Fibroblast of skin of abdomen (primary cell): ENCODE results near the gene BAMBI.

Source experiments
- DNase-seq: peaks from one replicate; pipeline ENCODE4 v3.0.0-alpha.2; 2013

BAMBI gene

DNA sequence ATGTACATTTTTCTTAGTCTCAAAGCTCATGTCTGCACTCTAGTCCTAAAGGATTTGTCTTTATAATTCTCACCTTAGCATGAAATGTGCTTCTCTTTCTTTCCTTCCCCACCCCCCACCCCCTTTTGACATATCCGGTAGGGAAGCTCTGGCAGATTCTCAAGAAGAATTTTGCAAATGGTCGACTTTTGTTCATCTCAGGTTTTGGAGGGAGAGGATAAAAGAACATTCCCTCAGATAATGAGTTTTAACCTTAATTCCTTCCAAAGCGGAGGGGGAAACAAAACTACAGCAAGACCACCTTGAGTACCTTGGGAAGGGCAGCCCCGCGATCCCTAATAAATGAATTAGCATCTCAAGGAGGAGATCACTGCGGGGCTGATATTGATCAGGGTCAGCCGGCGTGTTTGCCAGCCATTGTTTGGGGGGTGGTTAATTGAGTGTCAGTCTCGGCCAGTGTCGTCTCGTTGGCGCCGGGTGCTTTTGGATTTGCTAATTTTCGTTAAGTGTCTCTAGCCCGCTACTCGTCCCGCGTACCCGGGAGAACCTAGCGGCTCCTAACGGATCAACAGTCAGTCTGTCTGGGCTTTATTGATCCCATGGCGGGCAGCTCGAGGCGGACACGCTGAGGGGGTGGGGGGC is 874 bp upstream of the BAMBI start:
- no peak for DNase-seq

DNA sequence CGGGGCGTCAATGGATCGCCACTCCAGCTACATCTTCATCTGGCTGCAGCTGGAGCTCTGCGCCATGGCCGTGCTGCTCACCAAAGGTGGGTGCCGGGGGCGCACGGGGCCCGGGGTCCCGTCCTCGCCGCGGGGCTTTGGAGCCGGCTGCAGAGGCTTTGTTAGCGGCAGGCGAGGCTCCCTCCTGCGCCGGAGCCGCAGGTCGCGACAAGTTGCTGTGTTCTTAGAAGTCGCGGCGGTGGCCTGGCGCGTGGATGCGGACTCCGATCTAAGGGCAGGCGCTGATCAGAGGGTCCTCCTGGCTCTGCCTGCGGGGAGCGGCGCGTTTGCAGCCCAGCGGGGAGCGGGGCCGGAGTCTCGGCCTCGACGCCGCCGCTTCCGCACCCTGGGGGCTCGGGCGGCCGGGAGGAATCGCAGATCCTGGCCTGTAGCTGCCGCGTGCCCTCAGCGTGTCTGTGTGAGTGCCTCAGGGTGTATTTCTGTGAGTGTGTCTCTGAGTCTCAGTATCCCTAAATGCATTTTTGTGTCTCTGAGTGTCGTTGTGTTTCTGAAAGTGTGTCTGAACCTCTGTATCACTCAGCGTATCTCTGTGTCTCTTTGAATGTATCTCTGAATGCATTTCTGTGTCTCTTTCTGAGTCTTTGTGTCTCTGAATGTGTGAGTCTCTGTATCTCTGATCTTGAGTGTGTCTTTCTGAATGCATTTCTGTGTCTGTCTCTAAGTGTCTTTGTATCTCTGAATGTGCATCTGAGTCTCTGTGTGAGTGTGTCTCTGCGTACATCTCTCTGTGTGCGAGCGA is 766 bp downstream of the BAMBI start:
- DNase-seq: no peak

DNA sequence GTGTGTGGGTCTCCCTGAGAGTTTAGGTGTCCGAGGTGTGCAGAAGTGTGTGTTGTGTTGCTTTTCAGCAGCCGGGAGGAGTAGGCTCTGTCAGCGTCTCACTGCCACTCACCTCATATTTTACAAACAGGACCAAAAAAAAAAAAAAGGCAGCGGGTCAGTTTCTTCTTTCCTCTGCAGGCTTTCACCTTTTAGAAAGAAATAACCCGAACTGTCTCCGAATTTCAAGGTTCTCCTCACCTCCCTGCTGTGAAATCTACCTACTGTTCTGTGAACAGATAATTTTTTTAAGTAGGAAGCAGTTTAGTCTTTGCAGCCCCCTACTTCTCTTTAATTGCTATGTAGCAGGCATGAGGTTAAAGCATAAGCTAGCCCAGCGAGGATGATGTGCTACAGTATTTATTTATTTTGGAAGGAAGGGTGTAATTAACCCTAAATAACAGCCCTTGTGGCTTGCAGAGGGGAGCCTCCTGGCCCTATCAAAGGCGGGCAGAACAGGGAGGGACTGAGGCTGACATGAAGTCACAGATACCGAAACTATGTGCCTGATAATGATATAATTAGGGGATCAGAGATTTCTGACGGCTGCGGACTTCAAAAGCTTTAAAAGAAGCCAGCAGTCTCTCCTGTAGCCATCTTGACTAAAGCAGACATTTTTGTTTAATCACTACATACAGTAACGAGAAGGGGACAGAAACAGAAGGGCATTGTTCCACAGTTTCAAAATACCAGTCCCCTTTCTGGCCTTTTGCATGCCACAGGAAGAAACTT is 1.6 kb downstream of the BAMBI start:
- DNase-seq: no peak

DNA sequence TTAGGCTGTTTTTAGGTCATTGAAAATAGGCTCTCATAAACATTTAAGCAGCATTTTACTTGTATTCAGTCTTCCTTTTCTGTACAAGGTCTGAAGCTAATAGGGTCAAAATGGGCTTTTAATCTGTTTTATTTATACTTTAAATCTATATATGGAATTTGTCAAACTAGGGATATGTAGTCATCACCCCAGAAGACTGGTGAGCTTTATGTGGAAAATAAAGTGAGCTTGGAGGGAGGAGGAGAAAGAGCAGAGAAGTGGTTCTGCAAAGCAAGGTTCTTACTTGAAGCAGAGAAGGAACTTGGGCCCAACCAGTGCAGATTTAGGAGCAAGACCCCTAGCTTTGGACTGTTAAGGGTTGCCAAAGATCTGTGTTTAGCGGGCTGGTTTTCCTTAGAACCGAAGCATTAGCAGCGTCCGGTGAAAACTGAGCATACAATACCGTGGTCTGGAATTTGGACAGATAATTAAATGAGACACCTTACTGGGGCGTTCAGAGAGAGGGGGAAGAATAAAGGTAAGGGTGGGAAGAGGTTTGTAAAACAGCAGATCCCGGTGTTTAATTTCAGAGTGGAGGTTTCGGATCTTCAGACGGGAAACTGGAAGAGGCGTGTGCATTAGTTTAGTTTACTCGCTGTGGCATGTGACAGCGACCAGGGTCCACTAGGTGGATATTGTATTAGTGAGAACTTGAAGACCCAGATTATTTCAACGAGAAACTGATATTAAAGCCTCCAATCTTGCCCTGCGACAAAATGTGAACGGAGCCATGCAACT is 2.4 kb downstream of the BAMBI start:
- DNase-seq: no peak

DNA sequence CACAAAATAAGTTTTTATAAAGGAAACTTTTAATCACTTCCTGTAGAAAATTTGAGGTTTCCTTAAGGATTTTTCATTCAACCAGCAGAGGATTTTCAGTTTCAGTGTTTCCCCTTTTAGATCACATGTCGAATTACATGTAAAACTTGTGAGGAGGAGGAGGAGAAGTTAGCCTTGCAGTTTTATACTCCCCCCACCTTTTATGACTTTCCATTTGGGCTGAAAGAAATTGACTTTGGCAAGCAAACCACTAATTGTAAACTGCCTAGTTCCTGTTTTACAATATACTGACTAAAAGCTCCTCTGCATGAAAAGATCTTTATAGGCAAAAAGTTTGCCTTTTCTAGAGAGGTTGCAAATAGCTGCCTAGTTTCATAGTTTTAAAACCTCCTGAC is 3.0 kb downstream of the BAMBI start:
- no peak for DNase-seq

DNA sequence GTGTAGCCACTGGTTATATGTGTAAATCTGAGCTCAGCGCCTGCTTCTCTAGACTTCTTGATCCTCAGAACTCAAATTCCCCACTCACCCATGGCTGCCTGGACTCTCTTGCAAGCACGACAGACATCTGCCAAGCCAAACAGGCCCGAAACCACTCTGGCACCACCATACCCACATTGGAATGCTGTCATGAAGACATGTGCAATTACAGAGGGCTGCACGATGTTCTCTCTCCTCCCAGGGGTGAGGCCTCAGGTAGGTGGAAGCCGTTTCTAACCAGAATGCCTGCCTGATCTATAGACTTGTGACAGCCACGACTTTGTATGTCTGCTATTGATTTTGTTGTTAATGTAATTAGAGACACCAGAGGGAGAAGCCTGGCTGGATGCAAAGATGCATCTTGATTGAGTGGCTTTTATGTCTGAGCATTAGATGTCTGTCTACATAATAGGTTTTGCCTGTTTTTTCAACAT is 4.0 kb downstream of the BAMBI start:
- no peak for DNase-seq

DNA sequence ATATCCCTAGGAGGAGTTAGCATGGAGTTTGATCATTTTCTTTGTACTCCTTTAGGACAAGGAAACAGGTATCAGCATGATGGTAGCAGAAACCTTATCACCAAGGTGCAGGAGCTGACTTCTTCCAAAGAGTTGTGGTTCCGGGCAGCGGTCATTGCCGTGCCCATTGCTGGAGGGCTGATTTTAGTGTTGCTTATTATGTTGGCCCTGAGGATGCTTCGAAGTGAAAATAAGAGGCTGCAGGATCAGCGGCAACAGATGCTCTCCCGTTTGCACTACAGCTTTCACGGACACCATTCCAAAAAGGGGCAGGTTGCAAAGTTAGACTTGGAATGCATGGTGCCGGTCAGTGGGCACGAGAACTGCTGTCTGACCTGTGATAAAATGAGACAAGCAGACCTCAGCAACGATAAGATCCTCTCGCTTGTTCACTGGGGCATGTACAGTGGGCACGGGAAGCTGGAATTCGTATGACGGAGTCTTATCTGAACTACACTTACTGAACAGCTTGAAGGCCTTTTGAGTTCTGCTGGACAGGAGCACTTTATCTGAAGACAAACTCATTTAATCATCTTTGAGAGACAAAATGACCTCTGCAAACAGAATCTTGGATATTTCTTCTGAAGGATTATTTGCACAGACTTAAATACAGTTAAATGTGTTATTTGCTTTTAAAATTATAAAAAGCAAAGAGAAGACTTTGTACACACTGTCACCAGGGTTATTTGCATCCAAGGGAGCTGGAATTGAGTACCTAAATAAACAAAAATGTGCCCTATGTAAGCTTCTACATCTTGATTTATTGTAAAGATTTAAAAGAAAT is 4.8 kb downstream of the BAMBI start:
- no peak for DNase-seq

DNA sequence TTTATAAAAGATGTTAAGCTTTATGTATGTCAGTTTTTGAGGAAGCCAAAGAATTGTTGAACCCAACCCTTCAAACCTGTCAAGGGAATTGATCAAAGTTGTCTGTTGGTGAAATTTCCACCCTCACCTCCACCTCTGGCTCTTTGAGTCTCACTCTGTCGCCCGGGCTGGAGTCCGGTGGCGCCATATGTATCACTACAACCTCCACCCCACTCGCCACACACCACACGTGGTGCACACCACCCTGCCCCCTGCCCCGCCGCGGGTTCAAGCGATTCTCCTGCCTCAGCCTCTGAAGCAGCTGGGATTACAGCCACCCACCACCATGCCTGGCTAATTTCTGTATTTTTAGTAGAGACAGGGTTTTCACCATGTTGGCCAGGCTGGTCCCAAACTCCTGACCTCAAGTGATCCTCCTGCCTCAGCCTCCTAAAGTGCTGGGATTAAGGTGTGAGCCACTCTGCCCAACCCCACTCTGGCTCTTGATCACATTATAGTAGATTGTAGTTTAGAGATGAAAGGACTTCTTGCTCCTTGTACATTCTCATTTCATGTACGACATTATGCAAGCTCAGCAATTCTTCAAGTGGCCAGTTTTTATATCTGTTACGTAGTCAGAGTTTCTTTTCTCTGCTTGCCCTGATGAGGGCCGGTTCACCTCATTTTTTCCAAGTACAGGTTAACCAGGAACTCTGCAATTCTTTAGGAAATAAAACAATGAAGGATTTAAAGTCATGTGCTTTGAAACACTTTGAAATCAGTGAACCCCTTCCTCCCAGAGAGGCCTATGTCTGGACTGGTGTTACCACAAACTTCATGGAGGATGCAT is 7.0 kb downstream of the BAMBI start:
- DNase-seq: no peak

DNA sequence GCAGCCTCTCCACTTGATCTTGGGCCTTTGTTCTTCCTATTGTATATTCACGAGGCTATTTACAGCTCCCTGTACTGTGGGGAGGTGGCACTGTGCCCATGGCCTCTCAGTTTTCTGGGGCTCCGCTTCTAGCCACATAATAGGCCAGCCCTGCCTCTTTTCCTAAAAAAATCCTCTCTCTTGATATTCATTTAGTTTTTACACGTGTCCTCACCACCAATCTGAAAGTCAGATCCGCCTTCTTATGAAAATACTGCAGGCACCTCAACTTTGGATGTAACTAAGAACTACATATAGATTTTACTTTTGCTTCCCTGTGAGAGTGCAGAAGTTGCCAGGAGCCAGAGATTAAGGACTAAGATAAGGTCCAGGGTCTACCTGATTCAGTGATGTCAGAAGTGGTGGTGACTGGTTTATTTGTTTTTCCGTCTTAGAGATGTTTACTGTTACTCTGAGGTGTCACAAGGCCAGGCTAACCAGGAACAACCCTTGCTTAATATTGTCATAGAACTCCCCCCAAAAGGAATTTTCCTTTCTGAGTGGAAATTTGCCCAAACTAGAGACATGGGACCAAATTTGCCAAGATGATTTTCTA is 7.8 kb downstream of the BAMBI start:
- no peak for DNase-seq

DNA sequence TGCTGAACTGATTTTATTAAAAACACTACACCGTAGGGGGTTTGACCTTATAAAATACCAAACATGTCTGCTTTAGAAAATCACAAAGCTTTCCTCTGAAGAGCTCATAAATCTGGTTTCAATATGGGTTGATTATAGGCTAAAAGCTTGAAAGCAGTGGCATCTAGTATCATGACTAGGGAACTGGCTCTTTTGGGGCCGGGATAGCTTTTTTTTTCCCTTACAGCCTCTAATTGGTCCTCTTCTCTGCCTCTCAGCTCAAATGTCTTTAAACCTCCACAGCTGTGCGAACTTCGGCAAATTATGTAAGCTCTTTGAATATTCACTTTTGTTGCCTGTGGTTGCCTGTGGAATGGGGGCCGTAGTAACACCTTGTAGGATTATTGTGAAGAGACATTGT is 8.4 kb downstream of the BAMBI start:
- no peak for DNase-seq

DNA sequence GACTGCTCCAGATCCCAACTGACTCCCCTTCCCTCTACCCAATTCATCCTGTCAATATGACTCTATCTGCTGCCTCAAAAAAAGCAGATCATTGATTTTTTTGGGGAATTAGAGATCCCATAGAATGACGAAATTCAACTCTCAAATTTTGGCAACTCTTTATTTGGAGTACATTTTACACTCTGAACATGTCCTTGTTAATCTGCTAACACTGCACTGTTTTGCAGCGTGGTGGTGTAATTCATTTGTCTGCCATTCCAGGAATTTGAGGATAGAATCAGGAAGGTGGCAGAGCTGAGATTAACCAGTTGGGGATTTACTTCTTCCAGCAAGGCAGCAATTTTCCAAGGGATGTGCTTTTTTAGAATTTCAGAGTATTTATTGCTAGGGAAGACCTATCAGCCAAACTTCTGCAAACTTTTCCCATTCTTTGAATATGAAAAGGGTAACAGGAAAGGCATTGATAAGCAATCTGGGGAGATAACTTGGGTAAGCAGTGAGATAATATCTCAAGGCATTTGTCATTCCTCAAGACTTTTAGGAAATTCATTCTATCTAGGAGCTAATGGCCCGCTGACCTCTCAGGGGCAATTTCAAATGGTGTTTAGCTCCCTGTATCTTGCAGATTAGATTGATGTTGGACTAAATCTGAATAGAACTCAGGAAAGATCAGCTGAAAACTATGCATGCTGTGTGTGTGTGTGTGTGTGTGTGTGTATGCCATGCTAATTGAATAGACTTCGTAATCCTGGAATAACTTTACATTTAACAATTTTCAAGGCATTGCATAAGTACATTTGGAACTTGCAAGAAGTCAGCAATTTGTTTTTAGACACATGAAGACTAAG is 9.7 kb downstream of the BAMBI start:
- peak; percentile 12 for DNase-seq

DNA sequence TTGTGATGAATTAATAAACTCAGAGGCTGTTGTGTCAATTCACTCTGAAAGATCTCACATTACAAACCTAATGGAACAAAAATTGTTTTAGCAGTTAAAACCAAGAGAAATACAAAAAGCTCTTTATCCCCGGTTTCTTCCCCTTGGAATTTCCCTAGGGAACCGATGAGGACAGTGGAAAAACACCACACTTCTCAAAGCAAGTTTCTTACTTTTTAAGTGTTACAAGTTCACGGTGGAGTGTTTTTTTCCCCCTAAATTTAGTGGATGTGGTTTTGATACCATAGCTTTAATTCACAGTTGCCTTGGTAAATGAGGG is 10.3 kb downstream of the BAMBI start:
- DNase-seq: no peak

DNA sequence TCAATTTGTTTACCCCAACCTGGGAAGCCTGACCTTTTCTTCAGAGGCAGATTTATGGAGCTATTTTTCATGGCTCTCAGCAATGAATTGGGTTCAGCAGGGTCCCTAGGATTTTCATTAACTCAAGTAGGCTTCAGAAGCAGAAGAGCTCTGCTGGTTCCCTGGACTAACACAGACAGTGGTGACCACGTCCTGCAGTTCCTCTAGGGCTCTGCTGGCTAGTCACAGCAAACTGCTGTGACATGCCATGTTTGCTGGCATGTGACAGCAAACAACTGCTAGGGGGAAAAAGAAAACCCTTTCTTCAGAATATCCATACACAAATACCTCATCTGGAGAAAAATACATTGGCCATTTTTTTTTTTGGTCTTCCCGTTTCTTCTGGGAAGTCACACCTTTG is 13.2 kb downstream of the BAMBI start:
- no peak for DNase-seq

DNA sequence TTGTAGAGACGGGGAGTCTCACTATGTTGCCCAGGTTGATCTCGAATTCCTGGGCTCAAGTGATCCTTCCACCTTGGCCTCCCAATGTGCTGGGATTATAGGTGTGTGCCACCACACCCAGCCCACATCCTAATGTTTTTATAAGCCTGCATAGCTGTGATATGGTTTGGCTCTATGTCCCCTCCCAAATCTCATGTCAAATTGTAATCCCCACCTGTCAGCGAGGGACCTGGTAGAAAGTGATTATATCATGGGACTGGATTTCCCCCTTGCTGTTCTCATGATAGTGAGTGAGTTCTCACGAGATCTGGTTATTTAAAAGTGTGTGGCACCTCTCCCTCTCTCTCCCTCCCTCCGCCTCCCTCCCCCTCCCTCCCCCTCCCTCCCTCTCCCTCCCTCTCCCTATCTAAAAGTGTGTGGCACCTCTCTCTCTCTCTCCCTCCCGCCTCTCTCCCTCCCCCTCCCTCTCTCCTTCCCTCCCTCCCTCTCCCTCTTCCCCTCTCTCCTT is 13.9 kb downstream of the BAMBI start:
- no peak for DNase-seq

DNA sequence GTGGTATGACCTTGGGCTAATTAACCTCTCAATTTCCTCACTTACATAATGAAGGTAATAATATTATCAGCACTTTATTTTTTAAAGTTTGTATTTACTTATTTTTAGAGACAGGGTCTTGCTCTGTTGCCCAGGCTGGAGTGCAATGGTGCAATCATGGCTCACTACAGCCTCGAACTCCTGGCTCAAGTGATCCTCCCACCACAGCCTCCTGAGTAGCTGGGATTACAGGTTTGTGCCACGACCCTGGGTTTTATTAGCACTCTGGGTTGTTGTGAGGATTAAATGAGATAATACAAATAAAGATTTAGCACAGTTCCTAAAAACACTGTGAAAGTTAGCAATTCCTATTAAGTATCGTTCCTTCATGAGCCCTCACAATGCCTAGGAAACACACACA is 14.7 kb downstream of the BAMBI start:
- DNase-seq: no peak

DNA sequence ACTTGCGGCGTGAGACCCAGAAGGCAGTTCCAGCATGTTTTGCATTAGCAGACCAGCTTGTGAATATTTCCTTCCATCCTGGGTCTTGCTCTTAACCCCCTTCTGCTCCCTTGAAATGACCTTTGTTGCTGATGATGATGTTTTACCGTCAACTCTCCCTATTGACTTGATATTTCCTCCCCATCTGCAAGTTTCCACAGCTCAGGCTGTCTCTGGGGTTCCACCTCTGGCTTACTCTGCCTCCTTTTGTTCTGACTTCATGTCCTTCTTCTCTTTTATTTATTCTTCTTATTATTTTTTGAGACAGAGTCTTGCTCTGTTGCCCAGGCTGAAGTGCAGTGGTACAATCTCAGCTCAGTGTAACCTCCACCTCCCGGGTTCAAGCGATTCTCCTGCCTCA is 17.2 kb downstream of the BAMBI start:
- no peak for DNase-seq

DNA sequence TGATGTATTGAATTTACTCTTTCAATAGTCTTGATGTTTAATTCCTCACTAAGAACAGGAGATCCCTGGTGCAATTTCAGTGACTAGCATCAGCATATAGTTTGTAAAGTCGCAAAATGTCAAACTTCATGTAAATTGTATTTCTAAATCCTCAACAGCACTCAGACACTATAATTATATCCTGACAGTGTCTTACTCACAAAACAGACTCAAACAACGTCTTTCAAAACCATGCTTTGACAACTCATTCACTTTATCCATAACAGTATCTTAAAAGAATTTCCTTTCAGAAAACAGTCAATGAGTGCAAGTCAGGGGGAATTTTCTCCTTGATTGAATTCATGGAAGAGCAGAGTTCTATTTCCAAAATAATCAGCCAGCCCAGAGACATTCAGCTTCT is 20.8 kb downstream of the BAMBI start:
- DNase-seq: no peak

DNA sequence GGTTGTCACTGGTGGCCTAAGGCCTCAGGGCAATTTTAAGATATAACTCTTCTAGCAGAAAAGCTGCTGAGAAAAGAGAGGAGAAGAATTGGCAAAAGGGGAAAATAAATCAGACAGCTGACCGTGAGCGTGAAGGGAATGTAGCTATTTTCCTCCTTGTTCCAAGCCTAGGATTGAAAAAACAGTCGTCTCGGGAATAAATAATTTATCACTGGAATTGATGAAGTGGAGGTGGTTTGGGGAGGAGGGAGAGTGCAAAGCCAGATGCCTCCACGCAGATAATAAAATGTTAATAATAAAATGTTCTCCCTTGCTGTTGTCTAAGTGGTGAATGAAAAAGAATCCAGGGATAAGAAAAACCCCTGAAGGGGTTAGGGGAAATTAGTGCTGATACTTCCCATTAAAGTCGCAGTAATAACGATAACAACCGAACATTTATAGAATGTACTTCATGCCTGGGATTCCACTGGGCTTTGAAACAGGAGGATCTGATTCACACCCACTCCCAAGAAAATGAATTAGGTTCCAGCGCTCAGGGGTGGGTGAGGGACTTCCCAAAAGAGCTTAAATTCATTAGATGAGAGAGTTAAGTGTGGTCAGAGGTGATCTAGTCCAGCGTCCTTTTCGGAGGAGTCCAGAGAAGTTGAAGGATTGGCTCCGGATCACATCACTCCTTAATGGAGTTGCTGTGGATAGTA is 27.3 kb downstream of the BAMBI start:
- DNase-seq: no peak

DNA sequence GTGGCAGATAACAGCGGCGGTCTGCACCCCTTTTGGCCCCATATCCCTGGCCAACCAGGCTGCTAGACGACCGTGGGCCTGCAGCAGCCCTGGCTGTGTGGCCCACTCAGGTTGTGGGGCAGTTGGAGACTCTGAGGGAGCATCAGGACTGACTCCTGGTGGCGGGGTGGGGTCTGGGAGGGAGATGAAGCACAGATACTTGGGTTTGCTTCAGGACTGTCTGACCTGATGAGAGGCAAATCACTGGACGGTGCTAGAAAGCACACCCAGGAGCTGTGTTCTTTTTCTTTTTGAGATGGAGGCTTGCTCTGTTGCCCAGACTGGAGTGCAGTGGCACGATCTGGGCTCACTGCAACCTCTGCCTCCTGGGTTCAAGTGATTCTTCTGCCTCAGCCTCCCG is 28.2 kb downstream of the BAMBI start:
- no peak for DNase-seq
